AML-193 (cell line): ENCODE results near the gene RORC.
A peak's percentile ranks its signal among the peaks of the same experiment; 100 is the strongest.
"Not testable (repeated sequence)": the region's sequence is repeated elsewhere in the genome, so short reads cannot be mapped to it uniquely, and the experiment has no call there.

Experiments used
- DNase-seq, 2 experiments: peaks; one replicate each; lab custom pipeline; 2025; lab: John Stamatoyannopoulos, UW

Gene RORC

DNA sequence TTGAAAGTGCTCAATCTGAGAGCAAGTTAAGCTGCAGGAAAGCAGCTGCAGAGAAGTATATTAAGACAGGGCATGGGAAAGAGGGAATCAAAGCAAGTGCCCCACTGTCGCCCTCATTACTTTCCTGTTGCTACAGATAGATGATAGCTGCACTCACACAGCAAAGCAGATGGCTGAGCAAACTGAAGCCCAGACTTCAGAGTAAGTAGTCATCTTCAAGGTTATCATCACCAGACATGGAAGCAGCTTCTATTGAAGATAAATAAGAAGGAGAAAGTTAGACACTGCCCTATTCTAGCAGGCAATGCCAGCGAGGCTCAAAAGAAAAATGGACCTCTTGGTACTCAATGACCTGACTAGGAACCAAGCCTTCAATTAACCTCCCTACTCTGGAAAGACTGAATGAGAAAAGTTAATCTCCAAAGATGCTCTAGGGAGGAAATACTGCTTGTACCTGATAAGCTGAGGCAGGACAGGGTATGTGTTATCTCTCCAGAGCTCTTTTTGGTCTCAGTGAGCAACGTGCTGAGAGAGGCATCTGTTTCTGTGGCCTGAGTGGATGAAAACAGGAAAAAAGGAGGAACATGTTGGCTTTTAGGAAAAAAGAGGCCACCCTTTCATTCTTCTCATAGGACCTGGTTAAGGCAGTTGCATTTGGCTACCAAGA is 57.2 kb downstream of the RORC start:
- DNase-seq: no peak

DNA sequence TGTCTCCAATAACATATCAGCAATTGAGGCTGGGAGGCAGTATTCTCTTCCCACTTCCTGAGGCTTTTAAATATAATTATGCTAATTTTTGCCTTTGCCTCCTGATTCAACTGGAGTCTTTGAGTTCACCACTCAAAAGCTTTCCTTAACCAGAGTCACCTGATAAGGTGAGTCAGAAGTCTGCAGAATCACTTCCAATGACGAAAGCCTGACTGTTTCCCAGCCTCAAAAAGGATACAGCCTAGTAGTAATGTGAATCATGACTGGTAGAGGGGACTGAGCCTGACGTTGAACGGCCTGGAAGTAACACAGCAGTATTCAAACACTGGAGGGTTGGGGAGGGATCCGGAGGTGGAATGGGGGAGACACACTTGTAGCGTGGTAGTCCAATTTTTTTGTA is 57.9 kb downstream of the RORC start:
- DNase-seq: no peak

GRCh38 chr1:151769270-151769669 is 62.3 kb downstream of the RORC start:
- DNase-seq: not testable (repeated sequence)

DNA sequence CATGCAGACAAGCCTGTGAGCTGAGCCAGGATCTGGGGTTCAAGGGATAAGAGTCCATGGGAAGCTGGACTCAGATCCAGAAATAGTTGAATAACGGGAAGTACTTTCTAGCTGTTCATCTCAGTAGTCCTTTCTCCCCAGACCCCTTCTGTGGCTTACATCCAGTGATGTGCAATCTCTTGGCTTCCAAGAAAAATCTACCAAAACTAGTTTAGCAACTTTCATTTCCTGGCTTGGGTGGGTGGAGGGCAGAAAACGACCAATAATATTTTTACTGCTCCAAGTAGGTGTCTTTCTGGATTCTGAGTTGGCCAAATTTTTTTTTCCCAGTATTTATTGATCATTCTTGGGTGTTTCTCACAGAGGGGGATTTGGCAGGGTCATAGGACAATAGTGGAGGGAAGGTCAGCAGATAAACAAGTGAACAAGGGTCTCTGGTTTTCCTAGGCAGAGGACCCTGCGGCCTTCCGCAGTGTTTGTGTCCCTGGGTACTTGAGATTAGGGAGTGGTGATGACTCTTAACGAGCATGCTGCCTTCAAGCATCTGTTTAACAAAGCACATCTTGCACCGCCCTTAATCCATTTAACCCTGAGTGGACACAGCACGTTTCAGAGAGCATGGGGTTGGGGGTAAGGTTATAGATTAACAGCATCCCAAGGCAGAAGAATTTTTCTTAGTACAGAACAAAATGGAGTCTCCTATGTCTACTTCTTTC is 63.1 kb downstream of the RORC start:
- peak; percentile 30 to 48 for DNase-seq

DNA sequence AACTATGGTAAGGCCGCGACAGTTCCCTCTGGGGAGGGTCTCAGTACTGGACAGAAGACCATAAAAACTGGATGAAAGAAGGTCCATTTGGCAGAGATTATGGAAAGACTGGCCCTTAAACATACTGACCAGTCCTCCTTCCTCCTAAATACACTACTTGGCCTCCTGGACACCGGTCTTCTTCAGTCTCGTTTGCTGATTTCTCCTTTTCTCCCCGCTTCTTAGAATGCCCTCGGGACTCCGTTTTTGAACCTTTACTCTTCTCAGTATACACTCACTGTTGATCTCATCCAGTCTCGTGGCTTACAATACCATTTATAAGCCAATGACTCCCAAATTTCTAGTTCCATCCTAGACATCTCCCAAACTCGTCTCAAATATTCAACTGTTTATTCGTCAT is 67.6 kb downstream of the RORC start:
- no peak for DNase-seq

GRCh38 chr1:151762941-151763921 is 68.4 kb downstream of the RORC start, which contains the start of gene MRPL9:
Gene MRPL9 (minus strand): TSS chr1:151763496. CDS start chr1:151763479, 17 bp downstream.
- peak; percentile 53 to 67 for DNase-seq

DNA sequence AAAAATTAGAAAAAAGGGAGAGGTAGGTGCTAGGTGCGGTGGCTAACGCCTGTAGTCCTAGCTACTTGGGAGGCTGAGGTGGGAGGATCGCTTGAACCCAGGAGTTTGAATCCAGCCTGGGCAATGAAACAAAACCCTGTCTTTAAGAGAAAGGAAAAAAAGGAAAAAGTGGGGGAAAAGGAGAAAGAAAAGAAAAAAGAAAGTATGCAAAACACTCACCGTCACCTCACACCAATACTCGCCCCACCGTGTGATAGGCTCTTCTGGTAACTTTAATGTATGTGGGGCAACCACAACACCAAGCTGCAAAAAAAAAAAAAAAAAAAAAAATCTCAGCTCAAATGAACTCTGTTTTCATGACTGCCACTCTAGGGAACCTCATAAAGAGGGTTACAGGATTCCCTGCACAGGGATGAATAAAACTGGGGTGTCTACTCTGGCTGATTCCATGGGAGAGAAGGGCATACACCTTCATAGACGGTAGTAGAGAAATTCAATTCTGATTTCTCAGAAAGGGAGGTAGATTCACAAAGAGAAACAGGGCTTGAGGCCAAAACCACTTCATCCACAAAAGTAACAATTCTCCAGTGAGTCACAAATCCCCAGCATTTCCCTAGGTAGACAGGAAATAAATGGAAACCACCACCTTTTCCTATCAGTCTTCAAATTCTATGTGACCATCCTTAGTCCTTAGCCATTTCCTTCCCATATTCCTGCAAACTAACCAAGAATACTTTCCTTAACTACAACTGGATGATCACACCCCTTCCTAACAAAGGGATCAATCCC is 70.8 kb downstream of the RORC start:
- no peak for DNase-seq

DNA sequence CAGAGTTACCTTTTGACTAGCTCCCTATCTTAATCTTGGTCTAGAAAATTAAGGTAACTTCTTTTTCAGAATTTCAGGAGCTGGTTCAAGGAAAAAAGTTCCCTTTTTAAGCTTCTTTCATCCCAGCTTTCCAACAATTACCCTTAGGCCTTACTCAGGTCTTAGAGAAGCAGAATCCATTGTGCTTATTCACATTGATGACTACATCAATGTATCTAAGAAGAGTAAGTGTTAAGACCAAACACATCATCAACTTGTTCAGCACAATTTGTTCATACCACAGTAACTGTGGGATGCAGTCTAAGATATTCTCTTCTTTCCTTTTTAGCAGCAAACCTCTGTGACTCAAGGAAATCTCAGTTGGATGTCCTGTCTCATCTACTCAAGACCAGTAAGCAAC is 72.4 kb downstream of the RORC start:
- no peak for DNase-seq

GRCh38 chr1:151756291-151756690 is 75.3 kb downstream of the RORC start:
- DNase-seq: no peak
